ENCODE measurements around the gene SPAM1.
"Not testable (repeated sequence)": the region's sequence is repeated elsewhere in the genome, so short reads cannot be mapped to it uniquely, and the experiment has no call there.

Gene SPAM1

GRCh38 chr7:123948136-123948535 is 23.1 kb downstream of the SPAM1 start:
- DNase-seq (ENCODE audit: low read depth in 2 of 2): no peak

GRCh38 chr7:123958186-123958703 is 33.2 kb downstream of the SPAM1 start:
- DNase-seq (ENCODE audit: low read depth in 2 of 2): no peak

- DNase-seq (ENCODE audit: low read depth in 2 of 2): peak in 1 of 2 donors; percentile 7
Observed at GRCh38 chr7:123961771-123962170, 36.7 kb downstream of the SPAM1 start.

GRCh38 chr7:123966936-123967335 is 41.9 kb downstream of the SPAM1 start:
- no peak for DNase-seq (ENCODE audit: low read depth in 2 of 2)

- DNase-seq (ENCODE audit: low read depth in 2 of 2): no peak
Observed at GRCh38 chr7:123972045-123972444, 47.0 kb downstream of the SPAM1 start.

GRCh38 chr7:123972831-123973230 is 47.8 kb downstream of the SPAM1 start:
- DNase-seq (ENCODE audit: low read depth in 2 of 2): no peak

GRCh38 chr7:123974326-123974908 is 49.4 kb downstream of the SPAM1 start:
- no peak for DNase-seq (ENCODE audit: low read depth in 2 of 2)

GRCh38 chr7:123975084-123975483 is 50.0 kb downstream of the SPAM1 start:
- no peak for DNase-seq (ENCODE audit: low read depth in 2 of 2)

- no peak for DNase-seq (ENCODE audit: low read depth in 2 of 2)
Observed at GRCh38 chr7:123977081-123977480, 52.0 kb downstream of the SPAM1 start.

- no peak for DNase-seq (ENCODE audit: low read depth in 2 of 2)
Observed at GRCh38 chr7:123979876-123980275, 54.8 kb downstream of the SPAM1 start.

- no peak for DNase-seq (ENCODE audit: low read depth in 2 of 2)
Observed at GRCh38 chr7:123987445-123987844, 62.4 kb downstream of the SPAM1 start.

- no peak for DNase-seq (ENCODE audit: low read depth in 2 of 2)
Observed at GRCh38 chr7:123992913-123993518, 68.0 kb downstream of the SPAM1 start.

- DNase-seq (ENCODE audit: low read depth in 2 of 2): no peak
Observed at GRCh38 chr7:123993996-123994395, 69.0 kb downstream of the SPAM1 start.

- DNase-seq (ENCODE audit: low read depth in 2 of 2): no peak
Observed at GRCh38 chr7:123994449-123994848, 69.4 kb downstream of the SPAM1 start.

GRCh38 chr7:123995617-123996326 is 70.7 kb downstream of the SPAM1 start:
- DNase-seq (ENCODE audit: low read depth in 2 of 2): no peak

- no peak for DNase-seq (ENCODE audit: low read depth in 2 of 2)
Observed at GRCh38 chr7:123996327-123996625, 71.2 kb downstream of the SPAM1 start.

- no peak for DNase-seq (ENCODE audit: low read depth in 2 of 2)
Observed at GRCh38 chr7:123998921-123999320, 73.9 kb downstream of the SPAM1 start.

GRCh38 chr7:123999703-124000102 is 74.7 kb downstream of the SPAM1 start:
- no peak for DNase-seq (ENCODE audit: low read depth in 2 of 2)

- DNase-seq (ENCODE audit: low read depth in 2 of 2): not testable (repeated sequence)
Observed at GRCh38 chr7:124008296-124008695, 83.3 kb downstream of the SPAM1 start.

GRCh38 chr7:124009321-124009720 is 84.3 kb downstream of the SPAM1 start:
- no peak for DNase-seq (ENCODE audit: low read depth in 2 of 2)

Data from stimulated activated CD4-positive, alpha-beta T cell treated with anti-CD3 and anti-CD28 coated beads, Interleukin-15, amount 100 ng/mL, for 48 hours (primary cell).